Superior temporal gyrus (tissue), 1 donor: ENCODE data around the gene DNAH6.
"Not testable (repeated sequence)": the region's sequence is repeated elsewhere in the genome, so short reads cannot be mapped to it uniquely, and the experiment has no call there.

ENCODE experiments used
- DNase-seq: peaks from one replicate; pipeline ENCODE4 v3.0.0-alpha.2; 2016; ENCODE audit errors: extremely low spot score

The DNAH6 gene

DNA sequence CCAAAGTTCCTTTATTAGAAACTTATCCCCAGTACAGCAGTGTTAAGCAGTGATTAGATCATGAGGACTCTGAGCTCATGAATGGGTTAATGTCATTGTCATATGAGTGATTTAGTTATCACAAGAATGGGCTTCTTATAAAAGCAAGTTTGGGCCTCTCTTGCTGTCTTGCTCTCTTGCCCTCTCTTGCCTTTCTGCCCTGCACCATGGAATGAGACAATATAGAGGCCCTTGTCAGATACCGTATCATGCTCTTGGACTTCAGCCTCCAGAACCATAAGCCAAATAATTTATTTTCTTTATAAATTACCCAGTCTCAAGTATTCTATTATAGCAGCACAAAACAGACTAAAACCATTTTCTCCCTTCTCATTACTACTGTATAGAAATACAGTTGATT is 238.8 kb downstream of the DNAH6 start:
- DNase-seq = no peak

DNA sequence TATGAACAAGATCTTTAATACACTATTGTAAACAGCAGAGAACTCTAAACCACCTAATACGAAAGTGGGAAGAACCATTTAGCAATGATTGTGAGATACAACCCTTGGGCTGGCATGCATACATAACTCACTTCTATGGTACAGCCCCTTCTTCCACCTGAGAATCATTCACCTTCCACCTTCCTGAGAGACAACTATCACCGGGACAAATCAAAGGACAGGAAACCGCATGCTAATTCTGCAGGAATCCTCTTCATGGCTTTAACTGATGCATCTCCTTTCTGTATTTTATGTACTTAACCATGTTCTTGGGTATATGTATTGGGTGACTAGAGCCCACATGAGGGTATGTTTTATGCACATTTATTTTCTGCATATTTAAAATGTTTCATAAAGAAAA is 241.3 kb downstream of the DNAH6 start:
- DNase-seq = no peak

DNA sequence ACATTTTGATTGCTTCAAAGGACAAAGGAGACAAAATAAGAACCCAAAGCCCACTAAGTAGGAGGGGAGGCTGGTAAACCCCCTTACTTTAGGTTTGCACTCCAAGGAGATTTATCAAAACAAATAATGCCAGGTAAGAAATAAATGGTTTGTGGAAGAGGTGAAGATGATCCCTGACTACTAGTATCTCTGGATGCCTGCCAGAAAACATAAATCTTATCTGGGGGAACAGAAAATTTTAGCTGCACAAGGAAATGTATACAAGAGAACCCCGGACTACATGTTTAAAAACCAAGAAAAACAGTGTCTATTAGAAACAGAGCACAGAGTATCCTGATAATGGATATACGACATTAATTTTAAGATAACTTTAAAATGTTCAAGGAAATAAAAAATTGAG is 250.5 kb downstream of the DNAH6 start:
- DNase-seq = no peak

DNA sequence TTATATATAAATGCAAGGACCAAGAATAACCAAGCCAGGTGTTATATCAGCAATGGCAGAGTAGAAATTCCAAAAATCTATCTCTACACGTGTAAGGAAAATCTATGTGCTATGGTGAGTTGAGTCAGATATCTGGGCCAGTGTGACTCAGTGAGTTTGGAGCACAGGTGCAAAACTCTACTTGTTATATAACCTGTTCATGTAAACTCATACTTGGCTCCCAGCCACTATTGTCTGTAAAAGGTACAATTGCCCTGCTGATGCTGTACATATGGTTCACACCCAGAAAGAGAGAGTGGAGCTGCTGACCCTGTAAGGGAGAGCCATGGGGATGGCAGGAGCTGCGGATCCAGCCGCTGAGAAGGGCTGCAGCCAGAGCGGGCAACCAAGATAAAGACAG is 252.5 kb downstream of the DNAH6 start:
- DNase-seq = no peak

DNA sequence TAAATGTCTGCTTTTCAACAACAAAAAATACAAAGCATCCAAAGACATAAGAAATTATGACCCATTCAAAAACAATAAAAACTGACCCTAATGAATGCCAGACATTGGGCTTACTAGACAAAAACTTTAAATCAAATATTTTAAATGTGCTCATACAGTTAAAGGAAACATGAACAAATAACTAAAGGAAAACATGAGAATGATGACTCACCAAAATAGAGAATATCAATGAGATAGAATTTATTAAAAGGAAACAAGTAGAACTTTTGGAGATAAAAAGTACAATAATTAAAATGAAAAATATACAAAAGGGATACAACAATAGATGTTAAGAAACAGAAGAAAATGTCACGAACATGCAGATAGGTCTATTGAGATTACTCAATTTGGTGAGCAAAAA is 254.0 kb downstream of the DNAH6 start:
- DNase-seq = no peak

DNA sequence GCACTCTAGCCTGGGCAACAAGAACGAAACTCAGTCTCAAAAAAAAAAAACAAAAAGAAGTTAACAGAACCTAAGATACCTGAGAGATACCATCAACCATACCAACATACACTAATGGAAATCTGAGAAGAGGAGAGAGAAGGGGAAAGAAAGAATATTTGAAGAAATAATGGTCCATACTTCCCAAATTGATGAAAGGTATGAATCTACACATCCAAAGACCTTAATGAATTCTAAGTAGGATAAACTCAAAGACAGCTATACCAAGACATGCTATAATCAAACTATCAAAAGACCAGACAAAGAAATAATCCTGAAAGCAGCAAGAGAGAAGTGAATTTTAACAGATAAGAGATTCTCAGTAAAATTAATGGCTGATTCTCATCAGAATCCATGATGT is 255.0 kb downstream of the DNAH6 start:
- no peak for DNase-seq

DNA sequence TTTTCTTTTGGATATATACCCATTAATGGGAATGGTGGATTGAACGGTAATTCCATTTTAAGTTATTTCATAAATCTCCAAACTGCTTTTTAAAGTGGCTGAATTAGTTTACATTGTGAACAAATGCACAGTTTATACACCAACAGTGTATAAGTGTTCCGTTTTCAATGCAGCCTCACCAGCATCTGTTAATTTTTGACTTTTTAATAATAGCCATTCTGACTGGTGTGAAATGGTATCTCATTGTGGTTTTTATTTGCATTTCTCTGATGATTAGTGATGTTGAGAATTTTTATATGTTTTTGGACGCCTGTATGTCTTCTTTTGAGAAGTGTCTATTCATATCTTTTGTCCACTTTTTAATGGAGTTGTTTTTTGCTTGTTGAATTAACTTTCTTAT is 257.3 kb downstream of the DNAH6 start:
- not testable (repeated sequence) for DNase-seq

DNA sequence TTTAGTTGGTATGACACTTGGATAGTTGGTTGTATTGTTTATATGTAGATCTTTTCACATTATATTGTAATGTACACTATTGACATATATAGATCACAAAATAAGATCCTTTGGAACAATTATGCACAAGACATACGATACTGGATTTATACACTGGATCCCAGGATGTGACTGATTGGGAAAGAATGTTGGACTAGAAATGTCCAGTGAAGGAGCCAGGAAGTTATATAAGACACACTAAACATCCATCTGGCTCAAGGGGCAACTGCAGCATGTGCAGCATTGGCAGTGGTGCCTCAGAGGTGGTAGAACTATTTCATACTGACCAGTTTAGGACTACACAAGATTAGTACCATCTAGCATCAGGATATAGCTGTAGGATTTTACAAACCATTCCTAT is 259.7 kb downstream of the DNAH6 start:
- no peak for DNase-seq

DNA sequence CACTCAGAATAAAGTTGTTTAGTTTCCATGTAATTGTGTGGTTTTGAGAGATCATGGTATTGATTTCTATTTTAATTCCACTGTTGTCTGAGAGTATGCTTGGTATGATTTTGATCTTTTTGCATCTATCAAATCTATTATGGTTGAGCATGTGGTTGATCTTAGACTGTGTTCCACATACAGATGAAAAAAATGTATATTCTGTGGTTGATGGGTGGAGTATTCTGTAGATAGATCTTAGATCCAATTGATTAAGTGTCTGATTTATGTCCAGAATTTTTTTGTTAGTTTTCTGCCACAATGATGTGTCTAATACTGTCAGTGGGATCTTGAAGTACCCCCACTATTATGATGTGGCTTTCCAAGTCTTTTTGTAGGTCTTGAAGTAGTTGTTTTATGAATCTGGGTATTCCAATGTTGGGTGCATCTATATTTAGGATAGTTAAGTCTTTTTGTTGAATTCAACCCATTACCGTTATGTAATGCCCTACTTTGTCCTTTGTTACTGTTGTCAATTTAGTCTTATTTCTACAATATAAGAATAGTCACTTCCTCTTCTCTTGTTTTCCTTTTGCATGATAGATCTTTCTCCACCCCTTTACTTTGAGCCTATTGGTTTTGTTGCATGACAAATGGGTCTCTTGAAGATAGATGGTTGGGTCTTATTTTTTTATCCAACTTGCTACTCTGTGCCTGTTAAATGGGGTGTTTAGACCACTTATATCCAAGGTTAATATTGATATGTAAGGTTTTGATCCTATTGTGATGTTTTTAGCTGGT is 262.8 kb downstream of the DNAH6 start:
- no peak for DNase-seq

DNA sequence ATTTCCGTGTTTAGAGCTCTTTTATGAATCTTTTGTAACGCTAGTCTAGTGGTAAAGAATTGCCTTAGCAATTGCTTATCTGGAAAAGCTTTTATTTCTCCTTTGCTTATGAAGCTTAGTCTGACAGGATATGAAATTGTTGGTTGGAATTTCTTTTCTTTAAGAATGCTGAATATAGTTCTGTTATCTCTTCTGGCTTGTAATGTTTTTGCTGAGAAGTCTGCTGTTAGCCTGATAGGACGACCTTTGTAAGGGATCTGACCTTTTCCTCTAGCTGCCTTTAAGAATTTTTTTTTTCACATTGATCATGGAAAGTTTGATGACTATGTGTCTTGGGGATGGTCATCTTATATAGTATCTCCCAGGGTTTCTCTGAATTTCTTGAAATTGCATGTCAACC is 263.5 kb downstream of the DNAH6 start:
- DNase-seq = no peak

DNA sequence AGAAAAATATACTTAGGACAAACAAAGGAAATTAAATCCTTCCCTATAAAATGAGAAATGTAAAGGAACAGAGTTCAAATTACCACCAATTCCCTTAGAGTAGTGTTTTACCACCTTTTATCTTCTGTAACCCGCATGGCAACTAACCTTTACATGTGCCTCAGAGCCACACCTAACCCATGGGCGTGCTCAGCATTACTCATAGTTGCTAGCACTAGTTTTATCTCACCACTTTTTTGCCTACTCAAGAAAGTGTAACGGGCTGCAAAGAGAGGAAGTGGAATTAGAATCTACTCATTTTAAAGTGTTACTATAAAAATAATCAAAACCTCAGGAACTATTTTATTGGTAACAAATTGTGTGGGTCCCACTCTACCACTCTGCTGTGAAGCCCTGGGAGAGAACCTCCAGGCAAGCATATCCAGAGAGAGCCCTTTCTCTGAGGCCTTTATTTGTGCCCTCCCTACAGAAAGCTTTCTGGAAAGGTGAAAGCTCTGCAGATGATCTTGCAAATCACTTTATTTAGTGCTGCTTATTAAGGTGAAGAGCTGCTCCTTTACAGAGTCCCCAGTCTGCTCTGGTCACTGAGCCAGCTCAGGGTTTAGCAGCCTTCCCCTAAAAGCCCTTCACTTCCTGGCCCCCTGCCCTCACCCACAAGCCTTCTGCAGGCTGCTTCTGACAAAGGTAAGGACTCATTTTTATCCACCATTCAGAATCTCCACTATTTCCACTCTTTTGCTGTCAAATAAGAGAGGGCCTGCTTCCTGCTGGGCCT is 265.8 kb downstream of the DNAH6 start:
- no peak for DNase-seq

DNA sequence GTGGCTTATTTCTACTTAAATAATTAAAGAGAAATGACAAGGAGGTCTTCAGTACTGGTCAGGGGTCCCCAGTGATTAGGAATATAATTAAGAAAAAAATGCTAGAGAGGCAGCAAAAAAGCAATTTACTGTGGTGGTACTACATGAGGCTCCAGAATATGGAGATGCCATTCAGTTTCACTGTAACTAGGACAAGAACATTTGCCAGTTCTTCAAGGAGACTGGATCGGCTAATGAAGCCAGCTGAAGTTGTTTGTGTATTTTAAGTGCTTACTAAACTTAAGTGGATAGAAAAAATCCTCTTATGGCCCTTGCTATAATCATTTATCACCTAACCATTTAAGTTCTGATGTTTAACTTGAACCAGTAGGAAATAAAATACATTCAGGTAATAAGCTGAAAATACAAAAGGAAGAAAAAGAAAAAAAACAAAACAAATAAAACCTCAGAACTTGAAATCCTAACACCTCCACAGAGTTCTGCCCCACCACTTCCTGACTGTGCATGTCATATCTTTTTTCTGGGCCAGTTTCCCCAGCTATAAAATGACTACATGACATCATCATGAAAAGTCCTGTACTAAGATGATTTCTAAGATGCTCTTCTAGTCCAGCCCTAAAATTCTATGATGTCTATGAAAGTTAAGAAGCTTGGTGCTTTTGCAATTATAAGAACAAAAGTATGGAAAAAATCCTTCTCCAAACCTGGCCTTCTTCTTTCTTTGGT is 266.6 kb downstream of the DNAH6 start:
- no peak for DNase-seq

DNA sequence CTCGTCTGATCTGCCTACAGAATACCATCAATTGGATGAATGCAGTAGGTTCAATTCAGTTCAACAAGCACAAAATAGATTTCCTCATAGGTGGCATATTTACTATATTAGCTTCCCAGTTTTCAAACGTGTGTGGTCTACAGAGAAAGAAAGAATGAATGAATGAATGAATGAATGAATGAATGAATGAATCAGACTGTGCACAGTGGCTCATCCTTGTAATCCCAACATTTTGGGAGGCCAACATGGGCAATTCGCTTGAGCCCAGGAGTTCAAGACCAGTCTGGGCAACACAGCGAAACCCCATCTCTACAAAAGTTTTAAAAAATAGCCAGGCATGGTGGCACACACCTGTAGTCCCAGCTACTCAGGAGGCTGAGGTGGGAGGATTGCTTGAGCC is 269.7 kb downstream of the DNAH6 start:
- no peak for DNase-seq

DNA sequence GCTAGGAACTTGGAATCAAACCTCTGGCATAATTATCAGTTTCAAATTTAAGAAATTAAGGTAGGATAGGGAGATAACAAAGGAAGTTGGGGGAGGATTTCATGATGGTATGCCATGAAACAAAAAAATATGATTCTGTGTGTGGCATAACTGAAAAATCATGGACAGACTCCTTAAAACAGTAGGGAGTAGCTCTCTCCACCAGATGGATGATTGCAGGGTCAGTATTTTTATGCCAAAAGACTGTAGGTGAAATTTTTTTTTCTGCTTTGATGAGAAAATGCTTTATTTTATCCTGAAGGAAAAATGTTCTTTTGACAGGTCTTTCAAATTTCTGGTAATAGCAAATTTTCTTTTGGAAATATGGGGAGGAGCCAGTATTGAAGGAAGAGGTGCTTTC is 270.3 kb downstream of the DNAH6 start:
- DNase-seq = no peak

DNA sequence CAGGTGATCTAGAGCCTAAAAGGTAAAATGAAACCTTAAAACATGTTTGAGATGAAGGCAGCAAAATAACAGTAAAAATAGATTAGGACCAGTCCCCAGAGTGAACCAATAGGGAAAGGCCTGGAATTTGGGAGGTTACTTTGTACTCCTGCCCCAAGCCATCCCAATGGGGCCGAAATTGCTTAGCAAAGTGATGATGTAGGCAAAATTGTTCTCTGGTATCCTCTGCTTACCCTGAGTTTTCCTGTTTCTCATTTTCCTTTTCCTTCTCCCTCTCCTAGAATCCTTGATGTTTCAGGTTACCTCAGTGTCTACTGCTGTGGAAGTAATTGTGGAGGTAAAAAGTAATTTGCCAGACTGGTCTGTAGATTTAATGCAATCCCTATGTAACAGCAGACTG is 271.7 kb downstream of the DNAH6 start:
- no peak for DNase-seq

DNA sequence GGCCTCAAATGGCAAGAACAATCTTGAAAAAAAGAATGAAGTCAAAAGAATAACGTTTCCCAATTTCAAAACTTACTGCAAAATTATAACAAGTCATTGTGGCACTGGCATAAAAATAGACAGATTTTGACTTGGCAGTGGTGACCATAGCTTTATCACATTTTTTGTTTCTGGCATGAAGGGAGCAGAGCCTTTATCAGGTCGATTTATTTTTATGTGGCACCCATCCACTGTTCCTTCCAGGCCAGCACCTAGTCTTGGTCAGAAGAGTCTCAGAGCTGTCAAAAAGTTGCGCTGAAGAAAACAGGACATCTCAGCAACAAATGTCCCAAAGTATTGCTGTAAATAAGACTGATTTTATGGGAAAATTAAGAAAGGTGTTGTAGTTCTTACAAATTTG is 272.2 kb downstream of the DNAH6 start:
- no peak for DNase-seq

DNA sequence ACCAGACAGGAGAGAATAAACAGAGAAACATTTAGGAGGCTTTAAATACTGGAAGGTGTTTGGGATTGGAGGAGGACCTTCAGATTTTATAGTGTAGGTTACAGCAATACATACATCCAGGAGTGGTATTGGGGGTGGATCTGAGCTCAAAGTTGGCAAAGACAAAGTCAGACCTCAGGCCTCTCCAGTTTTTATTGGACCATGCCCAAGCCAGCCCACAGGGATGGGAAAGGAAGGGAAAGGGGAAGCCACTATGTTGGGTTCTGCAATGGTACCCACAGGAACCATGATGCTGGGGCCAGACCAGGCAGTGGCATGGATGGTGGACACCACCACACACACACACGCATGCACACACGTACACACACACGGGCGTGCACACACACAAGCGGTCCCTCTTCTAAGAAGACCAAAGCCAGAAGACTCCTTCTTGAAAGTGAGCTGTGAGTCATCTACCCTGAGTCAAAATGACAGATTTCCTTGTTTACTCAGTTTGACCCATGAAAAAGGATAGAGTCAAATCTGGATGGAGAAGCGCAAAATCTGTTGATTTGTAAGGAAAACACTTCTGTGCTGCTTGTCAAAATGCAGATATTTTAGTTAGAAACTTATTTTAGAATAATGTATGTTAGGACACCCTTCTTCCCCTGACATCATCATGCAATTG is 276.7 kb downstream of the DNAH6 start:
- no peak for DNase-seq

DNA sequence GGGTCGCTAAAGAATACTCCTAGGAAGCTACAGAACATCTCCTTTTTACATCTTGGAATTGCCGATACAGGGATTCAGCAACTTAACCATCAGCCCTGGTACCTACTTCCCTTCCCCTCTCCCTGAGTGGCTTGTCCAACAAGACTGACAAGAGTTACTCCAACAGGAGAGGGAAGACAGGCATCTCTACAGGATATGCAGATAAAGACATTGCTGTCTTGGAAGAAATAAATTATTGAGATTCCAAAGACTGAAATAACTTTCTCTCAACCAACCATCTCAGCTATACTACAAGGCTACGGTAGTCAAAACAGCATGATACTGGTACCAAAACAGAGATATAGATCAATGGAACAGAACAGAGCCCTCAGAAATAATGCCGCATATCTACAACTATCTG is 277.3 kb downstream of the DNAH6 start:
- no peak for DNase-seq

DNA sequence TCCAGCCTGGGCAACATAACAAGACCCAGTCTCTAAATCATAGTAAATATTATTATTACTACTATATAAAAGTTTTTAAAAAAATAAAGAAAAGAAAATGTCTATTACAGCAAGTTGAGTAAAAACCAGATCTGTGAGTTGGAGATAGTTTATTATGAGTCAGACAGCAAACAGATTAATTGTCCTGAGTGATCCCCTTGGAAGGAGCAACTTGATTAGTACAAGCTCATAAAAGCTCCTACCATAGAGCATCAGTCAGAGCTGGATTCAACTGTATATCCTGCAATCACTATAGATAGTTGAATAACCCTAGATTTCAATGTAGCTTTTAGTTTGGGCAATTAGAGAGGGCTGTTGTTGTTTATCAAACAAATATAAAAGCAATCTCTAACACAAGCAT is 280.5 kb downstream of the DNAH6 start:
- no peak for DNase-seq

DNA sequence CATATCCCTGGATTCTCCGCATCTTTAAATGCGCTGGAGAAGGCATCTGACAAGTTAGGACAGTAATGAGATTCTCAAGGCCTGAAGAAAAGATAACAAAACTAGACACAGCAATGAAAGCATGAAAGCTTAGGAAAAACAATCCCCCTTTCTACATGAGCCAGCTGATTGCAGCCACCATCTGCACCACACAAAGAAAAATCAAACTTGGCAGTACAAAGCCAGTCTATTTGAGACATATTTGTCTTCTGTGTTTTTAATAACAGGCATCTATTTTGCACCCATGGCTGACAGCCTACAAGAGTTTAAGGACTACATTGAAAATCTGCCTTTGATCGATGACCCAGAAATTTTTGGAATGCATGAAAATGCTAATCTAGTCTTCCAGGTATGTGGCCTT is 281.0 kb downstream of the DNAH6 start:
- peak; percentile 53 for DNase-seq

DNA sequence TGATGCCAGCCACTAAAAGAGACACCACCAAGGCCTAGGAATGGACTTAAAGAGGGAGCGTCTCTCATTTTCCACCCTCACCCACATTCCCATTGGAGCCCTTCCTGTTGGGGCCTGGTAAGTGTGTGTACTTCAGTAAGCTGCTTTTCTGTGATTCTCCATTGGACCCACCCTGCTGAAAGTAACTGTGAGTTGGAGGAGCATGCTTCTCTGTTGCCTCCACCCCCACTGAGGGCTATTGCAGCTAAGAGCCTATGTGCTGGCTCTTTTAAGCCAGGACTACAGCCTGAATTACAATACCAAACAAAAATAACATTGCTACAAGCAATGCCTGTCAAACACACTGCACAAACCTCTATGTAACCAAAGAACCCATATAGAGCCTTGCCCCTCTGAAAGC is 283.5 kb downstream of the DNAH6 start:
- DNase-seq = no peak

DNA sequence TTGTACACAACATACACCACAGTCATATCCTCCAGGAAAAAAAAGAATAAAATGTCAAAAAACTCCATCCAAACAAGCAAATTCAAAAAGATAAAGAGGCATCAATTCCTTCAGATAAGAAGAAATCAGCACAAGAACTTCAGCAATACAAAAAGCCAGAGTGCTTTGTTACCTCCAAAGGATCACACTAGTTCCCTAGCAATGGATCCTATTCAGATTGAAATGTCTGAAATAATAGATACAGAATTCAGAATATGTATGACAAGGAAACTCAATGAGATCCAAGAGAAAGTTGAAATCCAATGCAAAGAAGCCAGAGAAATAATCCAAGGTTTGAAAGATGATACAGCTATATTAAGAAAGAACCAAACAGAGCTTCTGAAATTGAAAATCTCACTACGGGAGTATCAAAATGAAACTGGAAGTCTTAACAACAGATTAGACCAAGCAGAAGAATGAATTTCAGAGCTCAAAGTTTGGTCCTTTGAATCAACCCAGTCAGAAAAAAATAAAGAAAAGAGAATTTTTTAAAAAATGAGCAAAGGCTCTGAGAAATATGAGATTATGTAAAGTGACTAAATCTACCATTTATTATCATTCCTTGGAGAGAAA is 284.0 kb downstream of the DNAH6 start:
- DNase-seq = no peak
